HG02571 (cell line): Measurements from ENCODE around the gene BDH2.

Source experiments
- ATAC-seq: cut with Tn5 transposase; IDR thresholded peaks from one replicate; pipeline ENCODE4 v1.9.1; 2021; ENCODE audit warnings: mild to moderate bottlenecking, moderate library complexity; ENCODE audit not compliant: unreplicated experiment

BDH2 gene

GRCh38 chr4:103029300-103029699, 70.3 kb downstream of the BDH2 start:
- ATAC-seq: no peak
